ENCODE data around the gene MYOZ2. TPM values are rescaled to one million over a fixed set of nuclear protein-coding genes. Genes with fewer than 3 reads are reported as not detected.
A peak's percentile ranks its signal among the peaks of the same experiment; 100 is the strongest.

Gene MYOZ2
- total and polyA plus RNA-seq, 2 of the 4 experiments (the other 2 are of a cell fraction), result 0.17 to 0.18 TPM

- no peak for ATAC-seq (ENCODE audit: low read depth)
- Histone ChIP-seq H3K56ac (ENCODE audit: extremely low read depth, insufficient read depth, low read length) (no peak overlapping the region), H3K36me3 (ENCODE audit: control insufficient read depth, insufficient read depth, low read length) (no peaks in the 10 kb centered on the region), H3K4me3 (ENCODE audit: insufficient read depth, low read depth, low read length) (no peak overlapping the region), H4K91ac (ENCODE audit: insufficient read depth, low read depth, low read length) (no peak overlapping the region), H2BK20ac (ENCODE audit: low read depth, low read length) (peak overlapping the region; percentile 39; the same call in 1 of the 2 replicates), H3K79me1 (ENCODE audit: low read depth in 1 of 2, low read length in 2 of 2) (no peaks in the 10 kb centered on the region), H4K5ac (ENCODE audit: low read depth, low read length) (no peak overlapping the region), H3K23ac (ENCODE audit: low read depth, low read length) (no peak overlapping the region), H4K8ac (ENCODE audit: low read depth in 2 of 2, low read length in 2 of 2) (peak overlapping the region in 1 of 2 experiments; percentile 57; a peak in 1 of 4 replicates), H3K9me1 (ENCODE audit: insufficient read depth, low read length) (no peaks in the 10 kb centered on the region), H3K14ac (replicated peaks; ENCODE audit: low read depth, low read length) (no peak overlapping the region), H4K20me1 (ENCODE audit: insufficient read depth, low read length) (no peaks in the 10 kb centered on the region), H2BK5ac (ENCODE audit: low read depth, low read length, poor library complexity, severe bottlenecking) (peak overlapping the region; percentile 37), H2AK5ac (ENCODE audit: low read depth, low read length) (no peak overlapping the region), H3K27ac (ENCODE audit: insufficient read depth, low read length) (no peak overlapping the region), H2BK15ac (ENCODE audit: low read depth, low read length) (no peak overlapping the region; the same call in 2 of the 3 replicates), H2BK120ac (ENCODE audit: low read depth, low read length) (peak overlapping the region; percentile 18; the same call in 1 of the 2 replicates), H3K9me3 (ENCODE audit: control insufficient read depth, insufficient read depth, low read length) (no peaks in the 10 kb centered on the region), H3K27me3 (ENCODE audit: control insufficient read depth, insufficient read depth, low read length) (no peaks in the 10 kb centered on the region), H2AFZ (replicated peaks; ENCODE audit: low read length, poor library complexity) (peak overlapping the region; percentile 47), H3K9ac (ENCODE audit: low read depth, low read length) (no peak overlapping the region), H3K4me2 (ENCODE audit: low read depth, low read length) (no peak overlapping the region), H3K4ac (ENCODE audit: low read depth, low read length) (no peak overlapping the region), H3K4me1 (ENCODE audit: control insufficient read depth, insufficient read depth, low read length) (peaks cover 6% of the 10 kb centered on the region; the same call in 1 of the 2 replicates), H2AK9ac (replicated peaks; ENCODE audit: low read depth, low read length, poor library complexity) (no peak overlapping the region), H3K18ac (ENCODE audit: low read depth, low read length) (no peak overlapping the region; the same call in 1 of the 2 replicates)
- intact Hi-C loops (cut with micrococcal nuclease), result loop anchor here (10.0 kb wide), 1 partner anchor 1998 kb away; no protein-coding TSS in a partner anchor
- in situ Hi-C loops (cut with MboI; ENCODE audit: low sequenced_read_pairs), result no loop called here
- TF ChIP-seq FOS (IDR thresholded peaks at IDR 0.05; ENCODE audit: low read depth, low read length) (no peak), RCOR1 (IDR thresholded peaks at IDR 0.05; ENCODE audit: insufficient replicate concordance, low read length) (no peak), CTCF (conservative IDR thresholded peaks at IDR 0.05; ENCODE audit: low read depth, low read length) (no peak), MXI1 (IDR thresholded peaks at IDR 0.05; ENCODE audit: borderline replicate concordance, low read depth, low read length) (no peak), RAD21 (IDR thresholded peaks at IDR 0.05; ENCODE audit: low read length) (no peak), RFX5 (IDR thresholded peaks at IDR 0.05; ENCODE audit: low read depth, low read length) (no peak), SMC3 (IDR thresholded peaks at IDR 0.05; ENCODE audit: low read depth, low read length) (no peak), POLR2A (IDR thresholded peaks at IDR 0.05; ENCODE audit: low read depth, low read length) (no peak), MAZ (IDR thresholded peaks at IDR 0.05; ENCODE audit: borderline replicate concordance, low read depth, low read length) (no peak), USF2 (IDR thresholded peaks at IDR 0.05; ENCODE audit: low read depth, low read length) (no peak), BHLHE40 (IDR thresholded peaks at IDR 0.05; ENCODE audit: low read depth, low read length) (no peak), ELK1 (IDR thresholded peaks at IDR 0.05; ENCODE audit: borderline replicate concordance, low read depth, low read length) (no peak), CEBPB (IDR thresholded peaks at IDR 0.05; ENCODE audit: low read depth, low read length) (no peak), MAFK (IDR thresholded peaks at IDR 0.05; ENCODE audit: low read depth, low read length) (no peak), CHD1 (IDR thresholded peaks at IDR 0.05; ENCODE audit: low read depth, low read length) (no peak), NFE2L2 (IDR thresholded peaks at IDR 0.05; ENCODE audit: low read depth, low read length) (no peak)
- peak; percentile 28 for DNase-seq
- CTCF ChIA-PET, result no interaction called here
- dilution Hi-C loops (cut with HindIII; ENCODE audit: low sequenced_read_pairs, unreplicated experiment), result no loop called here
- POLR2A ChIA-PET (ENCODE audit: unreplicated experiment), result no interaction called here
- BruUV-seq (replicated peaks), result no TSS peak
- WGBS, 2 experiments (ENCODE audit: extremely low coverage in 2 of 2, insufficient read length in 1 of 2), result 66% methylated on average over 2 of the region's 5 CpGs; no CpG with 5 or more reads in 1 of the 2 experiments
Observed at GRCh38 chr4:119132306-119132705, 3.3 kb upstream of the MYOZ2 start.
